Right renal cortex interstitium (tissue), 3 donors: ENCODE measurements around the gene MICOS13. TPM values are rescaled to one million over a fixed set of nuclear protein-coding genes. Genes with fewer than 3 reads are reported as not detected.

Source experiments
- DNase-seq, 3 donors: peaks; one replicate each; pipeline ENCODE4 v3.0.0-alpha.2; 2013; ENCODE audit warnings: low read depth in 3 of 3, low spot score in 2 of 3
- polyA plus RNA-seq, 3 donors: library from polyadenylated mRNA; unstranded; fragments of 120-200 nt; gene quantifications; one replicate each; pipeline ENCODE4 v1.2.1, GENCODE V29; 2013; ENCODE audit not compliant: insufficient read length in 3 of 3

Gene MICOS13
- polyA plus RNA-seq, 3 donors, result 26.2 to 35.6 (median 27.7) TPM

DNA sequence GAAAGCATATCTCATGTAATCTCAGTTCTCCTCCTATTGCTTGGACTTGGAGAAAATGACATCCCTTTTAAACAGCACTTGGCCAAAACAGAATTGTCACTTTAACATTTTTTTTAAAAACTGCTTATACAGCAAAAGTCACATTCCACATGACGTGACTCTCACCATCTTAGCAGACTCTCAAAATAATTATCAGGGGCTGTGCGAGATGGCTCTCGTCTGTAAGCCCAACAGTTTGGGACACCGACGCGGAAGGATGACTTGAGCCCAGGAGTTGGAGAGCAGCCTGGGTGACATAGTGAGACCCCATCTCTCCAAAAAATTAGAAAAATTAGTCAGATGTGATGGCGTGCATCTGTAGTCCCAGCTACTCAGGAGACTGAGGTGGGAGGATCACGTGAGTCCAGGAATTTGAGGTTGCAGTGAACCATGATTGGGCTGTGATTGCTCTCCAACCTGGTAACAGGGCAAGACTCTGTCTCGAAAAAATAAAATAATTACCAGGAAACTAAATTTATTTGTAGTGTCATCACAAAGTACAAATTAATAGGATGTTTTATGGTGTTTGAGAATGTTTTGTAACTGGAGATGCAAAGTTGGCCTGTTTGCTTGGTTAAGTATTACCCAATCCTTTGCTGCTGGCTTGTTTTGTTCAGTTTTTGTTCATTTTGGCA lies 48.6 kb downstream of the MICOS13 start:
- DNase-seq, result no peak

DNA sequence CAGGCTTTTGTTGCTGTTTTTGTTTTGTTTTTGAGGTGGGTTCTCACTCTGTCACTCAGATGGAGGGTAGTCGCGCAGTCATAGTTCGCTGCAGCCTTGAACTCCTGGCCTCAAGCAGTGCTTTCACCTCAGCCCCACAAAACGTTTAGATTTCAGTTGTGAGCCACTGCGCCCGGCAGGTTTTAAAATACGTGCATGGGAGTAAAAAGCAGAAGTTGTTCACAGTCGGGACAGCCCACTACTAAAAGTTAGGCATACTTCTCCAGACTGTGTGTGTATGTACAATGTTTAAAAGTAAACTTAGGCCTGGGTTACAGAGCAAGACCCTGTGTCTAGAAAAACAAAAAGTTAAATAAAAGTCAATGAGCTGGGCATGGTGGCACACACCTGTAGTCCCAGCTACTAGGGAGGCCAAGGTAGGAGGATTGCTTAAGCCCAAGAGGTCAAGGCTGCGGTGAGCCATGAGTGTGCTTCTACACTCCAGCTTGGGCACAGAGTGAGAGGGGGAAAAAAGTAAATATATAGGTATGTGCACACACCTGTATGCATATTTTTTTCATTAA lies 51.3 kb downstream of the MICOS13 start:
- DNase-seq, result no peak

DNA sequence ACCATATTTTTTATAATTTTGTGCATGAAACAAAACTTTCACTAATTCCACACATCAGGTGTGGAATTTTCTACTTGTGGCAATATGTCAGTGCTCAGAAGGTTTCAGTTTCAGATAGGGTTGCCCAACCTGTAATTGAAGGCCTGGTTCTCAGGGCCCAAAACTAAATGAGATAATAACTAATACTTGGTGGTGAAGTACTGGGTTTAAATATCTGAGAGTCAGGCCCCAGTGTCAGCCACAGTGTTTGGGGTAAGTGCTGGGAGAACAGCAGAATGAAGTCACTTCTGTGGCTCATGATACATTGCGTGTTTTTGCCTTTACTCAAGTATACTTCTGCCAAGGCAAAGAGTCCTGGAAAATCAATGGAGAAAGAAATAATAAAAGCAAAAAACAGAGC lies 51.9 kb downstream of the MICOS13 start:
- DNase-seq, result no peak

Other genes with a start within 250 kb of the MICOS13 start
- not detected for gene ZNRF4, start 225.1 kb downstream of the MICOS13 start, polyA plus RNA-seq
- gene TINCR, start 112.6 kb downstream of the MICOS13 start, polyA plus RNA-seq, result under 1 TPM; 0.10 to 0.82 (median 0.38) TPM
- 10 to 100 TPM; 60.0 to 84.7 (median 64.6) TPM for gene SAFB2, start 57.7 kb downstream of the MICOS13 start, polyA plus RNA-seq
- 100 to 1,000 TPM; 128 to 150 (median 134) TPM for gene SAFB, start 57.4 kb downstream of the MICOS13 start, polyA plus RNA-seq
- gene HSD11B1L, start 511 bp upstream of the MICOS13 start, polyA plus RNA-seq, result 10 to 100 TPM in 1 of 3 donors, 1 to 10 TPM in 2; 6.8 to 10.2 (median 8.0) TPM
- gene RPL36, start 9.8 kb upstream of the MICOS13 start, polyA plus RNA-seq, result 100 to 1,000 TPM; 492 to 592 (median 586) TPM
- gene LONP1, start 39.6 kb upstream of the MICOS13 start, polyA plus RNA-seq, result 10 to 100 TPM; 46.5 to 50.4 (median 47.9) TPM
- gene CATSPERD, start 40.1 kb upstream of the MICOS13 start, polyA plus RNA-seq, result not detected
- 1 to 10 TPM; 1.2 to 1.8 (median 1.3) TPM for gene PRR22, start 104.2 kb upstream of the MICOS13 start, polyA plus RNA-seq
- gene DUS3L, start 110.6 kb upstream of the MICOS13 start, polyA plus RNA-seq, result 10 to 100 TPM; 18.4 to 22.1 (median 20.9) TPM
- 1 to 10 TPM; 1.8 to 2.2 (median 2.0) TPM for gene NRTN, start 124.6 kb upstream of the MICOS13 start, polyA plus RNA-seq
- gene FUT6, start 159.2 kb upstream of the MICOS13 start, polyA plus RNA-seq, result 10 to 100 TPM in 1 of 3 donors, 1 to 10 TPM in 2; 6.2 to 10.6 (median 8.9) TPM
- under 1 TPM; 0.26 to 0.64 (median 0.40) TPM for gene FUT3, start 170.9 kb upstream of the MICOS13 start, polyA plus RNA-seq
- gene FUT5, start 190.0 kb upstream of the MICOS13 start, polyA plus RNA-seq, result under 1 TPM in 2 of 3 donors, not detected in 1; 0.11 to 0.17 TPM
- gene NDUFA11, start 223.3 kb upstream of the MICOS13 start, polyA plus RNA-seq, result 100 to 1,000 TPM; 123 to 160 (median 138) TPM
- 1 to 10 TPM; 4.4 to 4.7 (median 4.5) TPM for gene VMAC, start 224.4 kb upstream of the MICOS13 start, polyA plus RNA-seq
- 10 to 100 TPM; 15.6 to 28.0 (median 23.4) TPM for gene CAPS, start 233.7 kb upstream of the MICOS13 start, polyA plus RNA-seq